NCI-H748 (cell line): Measurements from ENCODE around the gene ANKRD33B.
A peak's percentile ranks its signal among the peaks of the same experiment; 100 is the strongest.
"Not testable (repeated sequence)": the region's sequence is repeated elsewhere in the genome, so short reads cannot be mapped to it uniquely, and the experiment has no call there.

Experiments
- DNase-seq: peaks from one replicate; lab custom pipeline; 2025; ENCODE audit not compliant: unreplicated experiment; lab: John Stamatoyannopoulos, UW

ANKRD33B gene

DNA sequence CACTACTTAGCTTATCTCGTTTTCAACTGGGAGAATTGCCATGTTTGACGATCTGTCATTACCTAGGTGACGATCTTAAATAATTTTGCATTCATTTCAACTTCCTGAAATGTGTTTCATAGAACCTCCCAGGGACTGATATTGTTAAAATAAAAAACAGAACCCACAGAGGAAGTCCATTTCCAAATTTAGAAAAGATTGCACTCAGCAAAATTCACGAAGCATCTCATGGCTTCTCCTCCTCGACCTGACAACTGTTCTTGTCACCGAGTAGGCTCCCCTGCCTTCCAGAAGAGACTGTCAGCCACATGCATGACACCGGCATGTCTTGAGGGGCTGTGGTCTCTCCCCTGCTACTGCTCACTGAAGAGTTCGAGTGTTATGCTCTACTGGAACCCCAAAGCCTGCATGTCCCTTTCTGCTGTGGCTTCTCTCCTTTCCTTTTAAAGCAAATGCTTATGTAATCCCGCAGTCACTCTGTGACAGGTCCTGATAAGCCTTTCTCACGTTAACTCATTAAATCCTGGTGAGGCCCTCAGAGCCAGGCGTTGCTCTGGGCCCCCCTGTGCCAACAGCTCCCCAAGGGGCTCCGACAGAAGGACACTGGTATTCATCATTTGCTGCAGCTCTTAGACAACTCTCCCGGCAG, 26.8 kb upstream of the ANKRD33B start:
- DNase-seq, result no peak

DNA sequence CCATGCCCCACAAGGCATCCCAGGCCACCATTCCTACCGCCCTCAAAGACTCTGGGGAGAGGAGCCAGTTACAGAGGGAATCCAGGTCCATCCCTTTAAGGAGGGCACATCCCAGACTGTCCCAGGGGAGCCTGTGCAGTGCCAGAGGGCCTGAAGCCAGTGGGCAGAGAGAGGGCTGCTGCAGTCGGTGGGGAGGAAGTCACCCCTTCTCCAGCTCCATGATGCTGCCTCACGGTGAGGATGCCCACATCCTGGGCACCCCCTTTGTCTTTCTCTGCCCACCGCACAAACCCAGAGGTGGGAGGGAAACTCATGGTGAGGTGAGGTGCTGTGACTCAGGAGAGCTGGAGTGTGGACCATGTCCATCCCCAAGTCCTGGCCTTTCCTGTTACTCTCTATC, 26.2 kb upstream of the ANKRD33B start:
- DNase-seq, result no peak

DNA sequence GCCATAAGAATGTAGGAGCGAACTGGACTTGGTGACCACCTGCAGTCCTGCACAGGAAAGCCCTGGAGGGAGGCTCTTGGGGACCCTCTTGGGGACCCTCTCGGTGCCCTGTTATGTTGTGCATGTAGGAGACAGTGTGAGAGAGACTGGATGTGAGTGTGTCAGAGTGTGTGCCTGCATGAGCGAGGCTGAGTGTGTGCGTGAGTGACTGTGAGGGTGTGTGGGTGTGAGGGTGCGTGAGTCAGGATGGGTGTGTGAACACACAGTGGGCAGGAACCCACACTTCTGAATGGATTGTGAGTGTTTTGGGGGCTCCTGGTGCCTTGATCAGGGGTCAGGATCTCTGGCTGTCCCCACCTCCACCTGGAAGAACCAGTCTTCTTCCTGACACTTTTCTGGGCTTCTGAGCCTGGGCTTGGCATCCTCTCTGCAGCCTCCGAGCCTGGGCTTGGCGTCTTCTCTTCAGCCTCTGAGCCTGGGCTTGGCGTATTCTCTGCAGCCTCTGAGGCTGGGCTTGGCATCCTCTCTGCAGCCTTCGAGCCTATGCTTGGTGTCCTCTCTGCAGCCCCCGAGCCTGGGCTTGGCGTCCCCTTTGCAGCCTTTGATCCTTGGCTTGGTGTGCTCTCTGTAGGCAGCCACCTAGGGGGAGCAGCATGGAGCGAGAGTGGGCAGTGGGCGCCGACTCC, 25.6 kb upstream of the ANKRD33B start:
- no peak for DNase-seq

DNA sequence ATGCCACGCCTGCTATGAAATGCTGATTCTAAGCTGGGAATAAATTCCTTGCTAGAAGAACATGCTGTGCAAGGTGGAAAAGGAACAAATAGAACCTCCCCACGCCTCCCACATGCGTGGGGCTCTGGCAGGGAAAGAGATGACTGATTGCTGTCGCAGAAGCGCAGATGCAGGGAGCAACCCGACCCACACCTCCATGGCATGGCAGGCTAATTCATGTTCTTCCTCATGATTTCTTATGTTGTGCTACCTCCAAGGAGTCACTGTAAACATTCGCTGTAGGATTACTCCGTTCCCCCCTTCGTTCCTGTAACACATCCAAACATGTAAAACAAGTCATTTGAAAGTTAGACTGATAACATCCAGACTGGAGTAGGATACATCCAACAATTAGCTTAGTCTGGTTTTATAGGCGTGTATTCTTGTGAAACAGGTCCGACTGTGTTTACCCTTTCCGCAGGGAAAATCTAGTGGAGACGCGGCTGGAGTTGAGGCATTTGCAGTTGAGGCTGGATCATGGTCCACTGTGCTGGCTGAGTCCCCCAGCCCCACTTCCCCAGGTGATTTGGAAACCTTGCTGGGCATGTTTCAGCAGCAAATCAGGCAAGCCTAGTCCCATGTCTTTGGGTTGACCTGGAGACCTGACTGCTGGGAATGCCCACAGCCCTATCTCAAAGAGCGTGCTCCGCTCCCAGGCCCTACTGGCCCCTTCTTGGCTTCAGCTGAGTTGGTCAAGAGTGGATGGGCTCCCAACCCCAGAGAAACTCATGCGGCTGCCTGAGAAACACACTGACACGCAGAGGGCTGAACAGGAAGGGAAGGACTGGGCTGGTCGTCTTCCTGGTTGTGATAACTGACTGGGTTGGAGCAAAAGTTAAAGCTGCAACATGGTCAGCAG, 24.8 kb upstream of the ANKRD33B start:
- DNase-seq, result no peak

DNA sequence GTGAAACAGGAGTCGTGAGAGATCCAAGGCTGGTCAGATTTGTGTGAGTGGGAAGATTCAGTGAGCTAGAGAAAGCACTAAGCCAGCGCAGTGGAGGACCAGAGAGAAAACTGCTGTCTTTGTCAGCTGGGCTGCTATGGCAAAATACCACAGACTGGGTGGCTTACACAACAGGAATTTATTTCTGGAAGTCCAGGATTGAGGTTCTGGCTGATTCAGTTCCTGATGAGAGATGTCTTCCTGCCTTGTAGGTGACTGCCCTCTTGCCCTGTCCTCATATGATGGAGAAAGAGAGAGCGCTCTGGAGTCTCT, 24.2 kb upstream of the ANKRD33B start:
- DNase-seq, result no peak

DNA sequence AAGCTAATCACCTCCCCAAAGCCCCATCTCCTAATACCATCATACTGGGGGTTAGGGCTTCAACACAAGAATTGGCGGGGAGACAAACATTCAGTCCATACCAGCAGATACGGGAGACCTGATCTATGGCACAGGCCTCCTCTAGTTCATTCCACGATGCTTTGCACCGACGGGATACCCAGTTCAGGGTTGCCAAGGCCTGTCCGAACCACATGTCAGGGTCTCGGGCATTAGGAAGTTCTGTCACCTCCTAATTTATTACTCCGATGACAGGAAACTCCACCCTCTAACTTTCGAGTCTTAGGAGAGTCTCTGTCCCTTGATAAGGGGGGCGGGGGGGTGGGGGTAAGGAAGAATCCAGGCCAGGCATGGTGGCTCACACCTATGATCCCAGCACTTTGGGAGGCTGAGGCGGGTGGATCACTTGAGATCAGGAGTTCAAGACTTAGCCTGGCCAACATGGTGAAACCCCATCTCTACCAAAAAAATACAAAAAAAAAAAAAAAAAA, 23.8 kb upstream of the ANKRD33B start:
- DNase-seq, result no peak

DNA sequence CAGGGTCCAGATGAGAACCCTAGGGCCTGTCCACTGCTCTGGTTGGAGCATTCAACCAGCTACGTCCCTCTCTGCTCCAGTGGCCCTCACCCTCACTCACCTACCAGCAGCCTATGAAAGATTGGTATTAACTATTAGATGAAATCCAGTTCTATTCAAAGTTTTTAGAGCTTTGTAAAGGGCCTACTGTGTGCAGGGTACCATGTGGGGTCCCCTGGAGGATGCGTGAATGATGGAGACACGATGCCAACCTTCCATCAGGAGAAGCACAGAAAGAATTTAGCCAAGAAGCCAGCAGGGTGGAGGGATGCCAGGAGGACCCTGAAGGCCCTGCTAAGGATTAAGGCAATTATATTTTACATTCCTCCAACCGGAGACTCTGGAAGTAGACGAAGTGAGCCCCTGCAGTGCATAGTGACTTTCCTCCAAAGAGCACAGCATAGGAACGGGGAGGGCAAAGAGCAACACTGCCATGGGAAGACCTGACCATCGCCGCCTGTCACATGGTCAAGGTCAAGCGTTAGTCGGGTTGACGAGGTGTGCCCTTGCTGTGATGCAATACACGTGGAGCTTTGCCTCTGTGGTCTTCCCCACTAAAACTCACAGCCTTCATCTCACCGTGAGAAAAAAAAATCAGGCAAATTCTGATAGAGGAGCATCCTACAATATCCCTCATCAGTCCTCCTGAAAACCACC, 22.8 kb upstream of the ANKRD33B start:
- DNase-seq, result no peak

DNA sequence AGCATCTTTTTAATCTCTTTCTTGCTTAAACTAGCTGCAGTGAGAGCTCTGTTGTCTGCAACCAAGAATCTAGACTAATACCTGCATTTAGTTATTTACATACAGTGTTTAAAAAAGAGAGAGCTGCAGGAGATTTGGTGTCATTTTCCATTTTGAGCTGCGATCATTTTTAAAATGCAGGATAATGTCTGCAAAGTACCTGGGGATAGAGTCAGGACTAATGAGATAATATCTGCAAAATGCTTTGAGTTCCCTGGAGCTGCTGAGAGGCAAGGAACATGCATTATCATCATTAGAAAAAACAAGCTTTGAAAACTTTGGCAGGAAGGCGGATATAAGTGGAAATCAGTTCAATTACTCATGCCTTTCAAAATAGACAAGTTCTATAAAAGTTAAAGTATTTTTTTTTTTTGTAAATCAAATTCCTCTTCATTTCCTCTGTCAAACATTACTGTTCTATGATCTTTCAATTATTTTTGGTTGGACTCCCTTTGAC, 21.8 kb upstream of the ANKRD33B start:
- DNase-seq, result no peak

DNA sequence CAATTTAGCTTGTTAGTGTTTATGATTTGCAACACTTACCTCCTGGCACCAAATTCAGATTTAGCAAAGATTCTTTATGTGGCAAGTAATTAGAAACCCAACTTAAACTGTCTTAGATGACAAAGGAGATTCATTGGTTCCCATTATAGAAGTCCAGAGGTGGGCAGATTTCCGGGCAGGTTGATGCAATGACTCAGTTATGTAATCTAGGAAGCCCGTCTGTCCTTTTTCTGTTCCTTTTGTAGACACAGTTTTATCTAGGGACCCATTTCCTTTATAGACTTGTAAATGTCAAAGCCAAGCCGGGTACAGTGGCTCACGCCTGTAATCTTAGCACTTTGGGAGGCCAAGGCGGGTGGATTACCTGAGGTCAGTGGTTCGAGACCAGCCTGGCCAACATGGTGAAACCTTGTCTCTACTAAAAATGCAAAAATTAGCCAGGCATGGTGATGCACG, 20.3 kb upstream of the ANKRD33B start:
- no peak for DNase-seq

DNA sequence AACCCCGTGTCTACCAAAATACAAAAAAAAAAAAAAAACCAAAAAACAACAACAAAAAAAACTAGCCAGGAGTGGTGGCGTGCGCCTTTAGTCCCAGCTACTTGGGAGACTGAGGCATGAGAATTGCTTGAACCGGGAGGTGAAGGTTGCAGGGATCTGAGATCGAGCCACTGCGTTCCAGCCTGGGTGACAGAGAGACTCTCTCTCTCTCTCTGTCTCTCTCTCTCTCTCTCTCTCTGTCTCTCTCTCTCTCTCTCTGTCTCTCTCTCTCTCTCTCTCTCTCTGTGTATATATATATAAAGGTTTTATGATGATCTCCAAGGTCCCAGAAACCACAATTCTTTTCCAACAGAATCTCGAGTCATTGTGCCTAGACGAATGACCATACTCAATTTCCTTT, 18.8 kb upstream of the ANKRD33B start:
- DNase-seq, result no peak

DNA sequence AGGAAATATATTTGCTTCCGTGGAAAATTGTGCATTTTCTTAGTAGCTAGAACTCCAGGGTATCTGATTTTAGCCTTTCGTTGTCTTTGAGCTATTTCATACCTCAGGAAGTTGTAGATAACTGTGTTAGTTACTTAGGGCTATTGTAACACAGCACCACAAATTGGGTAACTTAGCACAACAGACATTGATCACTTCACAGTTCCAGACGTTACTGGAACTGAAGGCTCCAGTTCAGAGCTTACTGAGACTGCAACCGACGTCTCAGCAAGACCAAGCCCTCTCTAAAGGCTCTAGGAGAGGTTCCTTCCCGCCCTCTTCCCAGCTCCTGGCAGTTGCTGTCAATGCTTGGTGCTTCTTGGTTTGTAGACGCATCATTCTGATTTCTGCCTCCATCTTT, 17.7 kb upstream of the ANKRD33B start:
- no peak for DNase-seq

DNA sequence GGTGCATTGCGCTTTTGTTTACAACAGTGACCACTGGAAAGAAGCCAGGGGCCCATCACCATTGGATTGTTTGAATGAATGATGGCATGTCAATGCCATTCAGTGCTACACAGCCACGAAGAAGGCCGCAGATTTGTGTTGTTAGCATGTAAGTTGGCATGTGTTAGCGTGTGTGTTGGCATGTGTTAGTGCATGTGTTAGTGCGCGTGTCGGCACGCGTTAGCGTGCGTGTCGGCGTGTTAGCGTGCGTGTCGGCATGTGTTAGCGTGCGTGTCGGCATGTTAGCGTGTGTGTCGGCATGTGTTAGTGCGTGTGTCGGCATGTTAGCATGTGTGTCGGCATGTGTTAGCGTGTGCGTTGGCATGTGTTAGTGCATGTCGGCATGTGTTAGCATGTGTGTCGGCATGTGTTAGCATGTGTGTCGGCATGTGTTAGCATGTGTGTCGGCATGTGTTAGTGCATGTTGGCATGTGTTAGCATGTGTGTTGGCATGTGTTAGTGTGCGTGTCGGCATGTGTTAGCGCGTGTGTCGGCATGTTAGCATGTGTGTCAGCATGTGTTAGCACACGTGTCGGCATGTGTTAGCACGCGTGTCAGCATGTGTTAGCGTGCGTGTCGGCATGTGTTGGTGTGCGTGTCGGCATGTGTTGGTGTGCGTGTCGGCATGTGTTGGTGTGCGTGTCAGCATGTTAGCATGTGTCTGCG, 15.3 kb upstream of the ANKRD33B start:
- DNase-seq, result no peak

DNA sequence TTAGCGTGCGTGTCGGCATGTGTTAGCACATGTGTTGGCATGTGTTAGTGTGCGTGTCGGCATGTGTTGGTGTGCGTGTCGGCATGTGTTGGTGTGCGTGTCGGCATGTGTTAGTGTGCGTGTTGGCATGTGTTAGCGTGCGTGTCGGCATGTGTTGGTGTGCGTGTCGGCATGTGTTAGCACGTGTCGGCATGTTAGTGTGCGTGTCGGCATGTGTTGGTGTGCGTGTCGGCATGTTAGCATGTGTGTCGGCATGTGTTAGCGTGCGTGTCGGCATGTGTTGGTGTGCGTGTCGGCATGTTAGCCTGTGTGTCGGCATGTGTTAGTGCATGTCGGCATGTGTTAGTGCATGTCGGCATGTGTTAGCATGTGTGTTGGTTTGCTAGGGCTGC, 14.8 kb upstream of the ANKRD33B start:
- not testable (repeated sequence) for DNase-seq

DNA sequence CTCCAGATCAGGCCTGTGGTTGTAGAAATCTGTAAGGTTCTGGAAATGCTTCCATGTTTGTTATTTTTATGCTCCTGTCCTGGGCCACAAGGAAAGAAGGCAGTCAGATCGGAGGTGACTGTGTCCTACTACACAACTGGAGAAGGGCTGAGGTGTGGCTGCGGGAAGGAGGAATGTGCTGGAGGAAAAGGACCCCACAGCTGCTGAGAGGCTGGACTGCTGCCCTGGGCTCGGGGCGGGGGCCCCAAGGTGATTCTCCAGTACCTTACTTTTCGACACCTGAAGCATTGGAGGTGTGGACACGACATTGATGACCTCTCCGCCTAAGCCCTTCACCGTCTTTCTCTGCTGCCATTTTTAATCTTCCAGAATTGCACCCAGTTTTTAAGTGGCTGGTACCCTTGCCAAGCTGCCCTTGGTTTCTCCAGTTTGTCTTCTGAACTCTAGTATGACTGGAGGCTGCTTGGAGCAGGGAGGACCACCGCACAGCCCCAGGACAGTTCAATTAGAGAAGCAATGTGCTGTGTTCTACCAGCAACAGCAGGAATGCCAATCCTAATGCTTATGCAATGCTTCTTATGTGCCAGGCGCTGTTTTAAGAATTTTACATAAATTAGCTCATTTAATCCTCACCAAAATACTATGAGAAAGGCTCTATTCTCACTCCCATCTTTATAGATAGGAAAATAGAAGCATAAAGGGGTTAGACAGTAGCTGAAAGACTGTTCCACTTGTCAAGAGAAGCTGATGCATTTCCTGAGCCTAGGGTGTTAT, 13.5 kb upstream of the ANKRD33B start:
- no peak for DNase-seq

DNA sequence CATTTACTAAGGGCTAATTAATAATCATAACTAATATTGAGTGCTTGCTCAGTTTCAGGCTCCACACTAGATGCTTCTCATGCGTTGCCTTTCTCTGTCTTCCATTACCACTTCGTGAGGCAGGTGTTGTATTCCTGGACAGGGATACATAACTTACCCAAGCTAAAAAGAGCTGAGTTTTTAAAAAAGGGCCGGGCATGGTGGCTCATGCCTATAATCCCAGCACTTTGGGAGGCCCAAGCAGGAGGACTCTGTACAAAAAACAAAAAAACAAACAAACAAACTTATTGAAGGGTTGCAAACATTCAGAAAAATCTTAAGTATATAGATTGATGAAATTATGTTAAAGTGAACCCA, 12.1 kb upstream of the ANKRD33B start:
- no peak for DNase-seq

DNA sequence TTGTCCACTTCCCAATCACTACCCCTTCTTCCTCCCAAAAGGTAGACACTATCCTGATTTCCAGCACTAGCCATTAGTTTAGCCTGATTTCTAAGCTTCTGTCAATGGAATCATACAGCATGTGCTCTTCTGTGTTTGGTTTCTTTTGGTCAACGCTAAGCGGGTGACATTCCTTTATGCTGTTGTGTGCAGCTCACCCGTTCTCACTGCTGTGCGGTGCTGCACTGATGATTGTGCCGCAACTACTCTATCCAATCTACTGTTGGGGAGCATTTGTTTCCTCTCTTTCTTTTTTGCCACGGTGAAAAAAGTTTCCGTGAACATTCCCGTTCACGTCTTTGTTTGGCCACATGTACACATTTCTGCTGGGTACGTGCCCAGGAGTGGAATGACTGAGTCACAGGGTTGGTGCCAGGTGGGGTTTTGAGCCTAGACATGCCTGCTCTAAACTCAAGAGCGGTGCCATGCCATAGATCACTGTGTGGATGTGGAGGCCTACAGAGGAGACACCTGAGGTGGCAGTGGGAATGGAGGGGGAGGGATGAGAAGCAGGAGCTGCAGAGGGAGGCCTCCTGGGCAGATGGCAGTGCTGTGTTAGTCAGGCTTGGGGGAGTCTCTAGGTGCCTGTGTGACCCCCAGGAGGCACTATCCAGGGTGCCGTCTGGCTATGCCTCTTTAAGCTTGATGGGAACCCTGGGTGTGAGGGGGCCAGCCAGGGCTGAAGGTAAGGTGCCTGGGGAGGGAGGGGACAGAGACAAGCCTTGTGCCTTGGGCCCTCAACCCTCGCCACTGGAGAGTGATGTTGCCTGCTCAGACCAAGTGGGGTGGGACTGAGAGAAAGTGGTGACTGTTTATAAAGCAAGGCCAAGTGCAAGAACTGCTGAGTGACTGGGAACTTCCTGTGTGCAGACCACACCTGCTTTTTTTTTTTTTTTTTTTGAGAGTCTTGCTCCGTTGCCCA, 11.4 kb upstream of the ANKRD33B start:
- DNase-seq, result no peak

DNA sequence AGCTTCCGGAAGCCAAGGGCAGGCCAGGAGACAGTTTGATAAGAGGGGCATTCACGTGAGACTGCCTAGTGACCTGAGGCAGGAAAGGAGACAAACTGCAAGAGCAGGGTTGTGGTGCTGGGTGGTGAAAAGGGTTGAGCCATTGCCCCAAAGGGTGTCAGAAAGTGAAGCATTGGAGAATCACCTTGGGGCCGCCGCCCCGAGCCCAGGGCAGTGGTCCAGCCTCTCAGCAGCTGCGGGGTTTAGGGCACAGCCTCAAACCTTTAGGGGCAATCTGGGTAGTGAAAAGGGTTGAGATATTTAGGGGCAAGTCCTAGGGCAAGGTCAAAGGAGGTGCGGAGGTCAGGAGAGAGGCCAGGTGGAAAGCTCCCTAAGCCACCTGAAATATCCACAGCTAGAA, 10.4 kb upstream of the ANKRD33B start:
- no peak for DNase-seq

DNA sequence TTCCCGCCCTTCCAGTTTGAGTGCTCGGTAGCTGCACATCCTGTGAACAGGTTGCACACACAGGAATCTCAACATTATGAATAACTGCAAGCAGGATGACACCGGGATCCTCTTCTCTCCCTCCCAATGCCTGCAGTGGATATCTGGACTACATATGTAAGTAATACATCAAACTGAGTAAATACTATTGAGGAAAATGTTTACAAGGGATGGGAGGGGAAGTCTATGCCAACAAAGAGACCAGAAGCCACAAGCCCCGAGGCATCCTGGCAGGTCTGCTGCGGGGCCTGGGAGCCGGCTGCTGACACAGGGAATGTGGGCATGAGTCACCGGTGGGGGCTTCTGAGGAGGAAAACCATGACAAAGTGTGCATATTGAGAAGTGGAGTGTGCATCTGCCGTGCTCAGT, 8.6 kb upstream of the ANKRD33B start:
- DNase-seq, result peak; percentile 54
